ENCODE results near the gene SUPT7L.

Gene SUPT7L

DNA sequence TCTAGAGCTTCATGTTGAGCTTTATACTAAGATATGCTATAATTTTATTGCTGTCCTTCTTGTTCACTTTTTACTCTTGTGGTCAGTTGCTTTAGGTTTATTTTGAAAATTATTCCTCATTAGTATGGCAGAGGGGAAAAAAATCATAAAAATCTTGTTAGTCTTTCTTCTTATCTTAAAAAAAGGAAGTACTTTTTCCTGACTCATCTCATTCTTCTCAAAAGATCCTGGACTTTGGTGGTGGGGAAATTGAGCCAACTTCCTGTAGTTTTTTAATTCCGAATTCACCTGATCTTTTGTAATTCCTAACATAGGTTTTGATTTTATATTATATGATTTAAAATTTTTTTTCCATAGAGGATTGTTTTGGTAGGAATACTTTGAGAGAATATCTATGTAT, 4.0 kb upstream of the SUPT7L start:
- Mint-ChIP-seq H3K4me3 (no peak overlapping the region), H3K4me1 (peaks cover 27% of the 10 kb centered on the region), H3K9me3 (no peaks in the 10 kb centered on the region), H3K36me3 (ENCODE audit: low read depth) (peaks cover 46% of the 10 kb centered on the region), H3K27ac (no peak overlapping the region), H3K27me3 (ENCODE audit: low read depth, poor library complexity) (peaks cover 6% of the 10 kb centered on the region)
- no peak for TF ChIP-seq CTCF (IDR thresholded peaks at IDR 0.05)
- no peak for DNase-seq

- Mint-ChIP-seq H3K9me3 (no peaks in the 10 kb centered on the region), H3K4me3 (peak overlapping the region; percentile 99), H3K27me3 (ENCODE audit: low read depth, poor library complexity) (peaks cover 6% of the 10 kb centered on the region), H3K27ac (no peak overlapping the region), H3K36me3 (ENCODE audit: low read depth) (peaks cover 50% of the 10 kb centered on the region), H3K4me1 (peaks cover 39% of the 10 kb centered on the region)
- no peak for TF ChIP-seq CTCF (IDR thresholded peaks at IDR 0.05)
- DNase-seq: no peak
Measured at GRCh38 chr2:27664622-27665363, 1.4 kb upstream of the SUPT7L start.

DNA sequence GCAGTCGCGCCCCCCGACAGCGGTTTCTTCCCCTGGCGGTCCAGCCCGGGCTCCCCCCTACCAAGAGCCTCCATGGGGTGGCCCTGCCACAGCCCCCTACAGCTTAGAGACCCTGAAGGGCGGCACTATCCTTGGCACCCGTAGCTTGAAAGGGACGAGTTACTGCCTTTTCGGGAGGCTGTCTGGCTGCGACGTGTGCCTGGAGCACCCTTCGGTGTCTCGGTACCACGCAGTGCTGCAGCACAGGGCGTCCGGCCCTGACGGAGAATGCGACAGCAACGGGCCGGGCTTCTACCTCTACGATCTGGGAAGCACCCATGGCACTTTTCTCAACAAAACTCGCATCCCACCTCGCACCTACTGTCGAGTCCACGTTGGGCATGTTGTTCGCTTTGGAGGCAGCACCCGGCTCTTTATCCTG, 750 bp upstream of the SUPT7L start:
- Mint-ChIP-seq H3K27ac (peak overlapping the region; percentile 100), H3K4me3 (peak overlapping the region; percentile 99), H3K9me3 (no peaks in the 10 kb centered on the region), H3K4me1 (peaks cover 39% of the 10 kb centered on the region), H3K36me3 (ENCODE audit: low read depth) (peaks cover 53% of the 10 kb centered on the region), H3K27me3 (ENCODE audit: low read depth, poor library complexity) (peaks cover 6% of the 10 kb centered on the region)
- no peak for DNase-seq
- no peak for TF ChIP-seq CTCF (IDR thresholded peaks at IDR 0.05)

DNA sequence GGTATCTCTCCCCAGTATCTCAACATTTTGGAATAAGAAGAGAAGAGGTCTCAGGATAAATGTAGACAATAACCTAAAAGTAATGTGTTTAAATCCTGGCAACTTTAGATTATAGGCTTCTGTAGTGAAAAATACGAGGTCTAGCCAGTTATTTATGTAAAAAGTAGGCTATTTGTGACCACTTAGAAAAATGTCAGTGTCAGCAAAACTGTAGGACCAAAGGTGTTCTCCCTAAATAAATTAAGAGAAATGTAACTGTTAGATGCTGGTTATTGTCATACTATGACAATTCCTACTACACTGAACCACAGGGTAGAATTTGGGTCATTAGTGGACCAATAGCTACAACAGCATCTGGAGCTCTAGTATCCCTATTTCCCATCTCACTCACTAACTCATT, 2.0 kb downstream of the SUPT7L start:
- no peak for DNase-seq
- Mint-ChIP-seq H3K4me1 (peaks cover 39% of the 10 kb centered on the region), H3K27ac (no peak overlapping the region), H3K4me3 (peak overlapping the region; percentile 99), H3K9me3 (no peaks in the 10 kb centered on the region), H3K36me3 (ENCODE audit: low read depth) (peaks cover 41% of the 10 kb centered on the region), H3K27me3 (ENCODE audit: low read depth, poor library complexity) (peaks cover 6% of the 10 kb centered on the region)
- TF ChIP-seq CTCF (IDR thresholded peaks at IDR 0.05): no peak

- Mint-ChIP-seq H3K4me3 (no peak overlapping the region), H3K4me1 (no peaks in the 10 kb centered on the region), H3K27ac (no peak overlapping the region), H3K9me3 (no peaks in the 10 kb centered on the region), H3K27me3 (ENCODE audit: low read depth, poor library complexity) (no peaks in the 10 kb centered on the region), H3K36me3 (ENCODE audit: low read depth) (peaks cover 57% of the 10 kb centered on the region)
- no peak for DNase-seq
- TF ChIP-seq CTCF (IDR thresholded peaks at IDR 0.05): no peak
Measured at GRCh38 chr2:27655155-27655951, 8.1 kb downstream of the SUPT7L start.

Measured in nephron progenitor cell (in vitro differentiated cells).